Activated naive CD8-positive, alpha-beta T cell treated with anti-CD3 and anti-CD28 coated beads for 36 hours (primary cell): Measurements from ENCODE around the gene MBD6. TPM values are rescaled to one million over a fixed set of nuclear protein-coding genes. Genes with fewer than 3 reads are reported as not detected.
A peak's percentile ranks its signal among the peaks of the same experiment; 100 is the strongest.
"Not testable (repeated sequence)": the region's sequence is repeated elsewhere in the genome, so short reads cannot be mapped to it uniquely, and the experiment has no call there.

ENCODE experiments used
- DNase-seq: peaks from one replicate; pipeline ENCODE4 v3.0.0; 2021
- H3K27ac Mint-ChIP-seq: one replicate; pipeline ENCODE4 v1.8.0; 2022; ENCODE audit warnings: mild to moderate bottlenecking, moderate library complexity, mixed read lengths
- H3K27me3 Mint-ChIP-seq: one replicate; pipeline ENCODE4 v1.8.0; 2022; ENCODE audit warnings: mild to moderate bottlenecking, mixed read lengths
- H3K36me3 Mint-ChIP-seq: one replicate; pipeline ENCODE4 v1.8.0; 2021; ENCODE audit warnings: mild to moderate bottlenecking, mixed read lengths
- H3K4me1 Mint-ChIP-seq: one replicate; pipeline ENCODE4 v1.8.0; 2021; ENCODE audit warnings: mixed read lengths
- H3K4me3 Mint-ChIP-seq: one replicate; pipeline ENCODE4 v1.8.0; 2022; ENCODE audit warnings: mild to moderate bottlenecking, moderate library complexity, mixed read lengths
- H3K9me3 Mint-ChIP-seq: one replicate; pipeline ENCODE4 v1.8.0; 2022; ENCODE audit warnings: mixed read lengths
- total RNA-seq, 2 experiments: library from RNA; stranded (reverse); gene quantifications; one replicate each; pipeline ENCODE4 v1.2.3, GENCODE V29; 2021

The MBD6 gene
- total RNA-seq, 2 experiments from 2014 or later: 38.5 to 44.8 TPM

DNA sequence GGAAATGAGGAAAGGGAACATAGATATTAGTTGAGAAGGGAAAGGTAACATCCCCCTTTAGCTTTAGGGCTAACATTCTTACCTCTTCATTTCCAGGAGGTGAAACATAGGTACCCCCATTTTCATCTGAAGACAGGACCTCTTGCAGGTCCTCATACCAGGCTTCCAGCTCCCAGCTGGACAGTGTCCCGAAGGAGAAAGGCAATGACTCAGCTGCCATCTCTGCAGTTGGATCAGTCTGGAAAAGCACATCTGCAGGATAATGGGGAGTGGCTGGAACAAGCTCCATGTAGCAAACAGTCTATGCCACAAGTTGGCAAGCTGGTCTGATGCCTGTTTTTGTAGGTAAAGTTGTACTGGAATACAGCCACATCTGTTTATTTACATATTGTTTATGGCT lies 5.4 kb upstream of the MBD6 start:
- H3K9me3 Mint-ChIP-seq: no peaks in the 10 kb centered on the region
- peaks cover 58% of the 10 kb centered on the region for H3K36me3 Mint-ChIP-seq
- H3K27ac Mint-ChIP-seq: peak overlapping the region; percentile 73
- no peak for DNase-seq
- peaks cover 2% of the 10 kb centered on the region for H3K27me3 Mint-ChIP-seq
- H3K4me1 Mint-ChIP-seq: peaks cover 52% of the 10 kb centered on the region
- peak overlapping the region; percentile 50 for H3K4me3 Mint-ChIP-seq

DNA sequence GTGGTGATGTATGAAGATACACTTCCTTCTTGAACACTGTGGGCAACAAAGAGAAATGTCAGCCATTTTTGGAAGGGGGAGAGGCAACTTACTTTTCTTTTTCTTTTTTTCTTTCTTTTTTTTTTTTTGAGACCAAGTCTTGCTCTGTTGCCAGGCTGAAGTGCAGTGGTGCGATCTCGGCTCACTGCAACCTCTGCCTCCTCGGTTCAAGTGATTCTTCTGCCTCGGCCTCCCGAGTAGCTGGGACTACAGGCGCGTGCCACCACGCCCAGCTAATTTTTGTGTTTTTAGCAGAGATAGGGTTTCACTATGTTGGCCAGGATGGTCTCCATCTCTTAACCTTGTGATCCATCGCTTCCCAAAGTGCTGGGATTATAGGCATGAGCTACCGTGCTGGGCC lies 4.9 kb upstream of the MBD6 start:
- Mint-ChIP-seq H3K4me1 (peaks cover 53% of the 10 kb centered on the region), H3K36me3 (peaks cover 54% of the 10 kb centered on the region), H3K4me3 (peak overlapping the region; percentile 98), H3K27ac (peak overlapping the region; percentile 99)
- DNase-seq, H3K27me3 Mint-ChIP-seq, H3K9me3 Mint-ChIP-seq: not testable (repeated sequence)

DNA sequence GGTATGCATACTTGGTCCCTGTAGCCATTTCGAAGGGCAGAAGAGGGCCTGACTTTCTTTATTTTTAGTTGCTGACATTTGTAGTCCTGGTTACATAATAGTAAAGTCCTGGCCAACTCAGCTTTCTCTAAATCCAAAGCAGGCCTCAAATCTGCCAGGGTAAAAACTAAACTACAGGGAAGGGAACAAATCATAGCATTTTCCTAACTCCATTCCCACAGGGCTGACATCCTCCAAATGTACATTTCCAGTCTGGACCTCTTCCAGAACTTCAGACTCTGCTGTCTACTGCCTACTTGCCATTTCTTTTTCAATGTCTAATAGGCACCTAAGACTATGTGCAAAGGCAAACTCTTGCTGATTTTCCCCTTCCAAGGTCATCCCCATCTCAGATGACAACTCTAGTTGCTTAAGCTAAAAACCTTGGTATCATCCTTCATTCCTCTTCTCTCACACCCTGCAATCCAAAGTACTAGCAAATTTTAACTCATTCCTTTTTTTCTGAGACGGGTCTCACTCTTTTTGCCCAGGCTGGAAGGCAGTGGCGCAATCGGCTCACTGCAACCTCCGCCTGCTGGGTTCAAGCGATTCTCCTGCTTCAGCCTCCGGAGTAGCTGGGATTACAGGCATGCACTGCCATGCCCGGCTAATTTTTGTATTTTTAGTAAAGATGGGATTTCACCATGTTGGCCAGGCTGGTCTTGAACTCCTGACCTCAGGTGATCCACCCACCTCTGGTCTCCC lies 4.3 kb upstream of the MBD6 start:
- DNase-seq: no peak
- H3K27ac Mint-ChIP-seq: peak overlapping the region; percentile 99
- peaks cover 48% of the 10 kb centered on the region for H3K36me3 Mint-ChIP-seq
- H3K4me3 Mint-ChIP-seq: peak overlapping the region; percentile 98
- H3K9me3 Mint-ChIP-seq: no peaks in the 10 kb centered on the region
- H3K4me1 Mint-ChIP-seq: peaks cover 53% of the 10 kb centered on the region
- peaks cover 4% of the 10 kb centered on the region for H3K27me3 Mint-ChIP-seq

DNA sequence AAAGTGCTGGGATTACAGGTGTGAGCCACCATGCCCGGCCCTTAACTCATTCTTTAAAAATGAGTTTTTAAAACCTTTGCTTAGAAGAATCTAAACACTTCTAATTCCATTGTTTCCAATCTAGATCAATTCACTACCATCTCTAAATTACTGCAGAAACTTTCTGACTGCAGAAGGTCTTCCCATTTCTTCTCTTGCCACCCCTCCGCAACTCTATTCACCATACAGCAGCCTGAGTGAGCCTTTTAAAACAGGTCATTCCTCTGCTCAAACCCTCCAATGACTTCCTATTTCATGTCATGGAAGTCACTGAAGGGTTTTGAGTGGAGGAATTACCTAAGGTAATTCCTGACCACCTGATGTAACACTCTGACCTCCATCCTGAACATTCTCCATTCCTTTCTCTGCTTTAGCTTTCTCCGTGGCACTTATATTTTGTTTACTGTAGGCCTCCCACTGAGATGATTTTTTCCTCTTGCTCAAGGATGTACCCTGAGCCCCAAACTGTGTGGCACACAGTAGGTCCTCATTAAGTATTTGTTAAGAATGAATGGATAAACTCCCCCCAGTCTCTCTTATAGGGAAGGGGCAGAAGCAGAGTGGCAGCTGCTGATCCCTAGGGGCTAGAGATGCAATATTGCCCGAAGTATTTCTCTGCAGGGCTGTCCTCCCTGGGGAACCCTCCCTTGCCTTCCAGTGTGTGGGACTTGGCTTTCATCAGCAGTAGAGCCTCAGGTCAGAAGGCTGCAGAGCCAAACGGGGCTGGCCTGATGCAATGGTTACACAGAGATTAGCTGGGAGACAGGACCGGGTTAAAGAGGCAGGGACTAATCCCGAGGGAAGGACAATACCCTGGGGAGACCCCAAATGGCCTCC lies 3.5 kb upstream of the MBD6 start:
- peaks cover 4% of the 10 kb centered on the region for H3K27me3 Mint-ChIP-seq
- H3K36me3 Mint-ChIP-seq: peaks cover 45% of the 10 kb centered on the region
- no peaks in the 10 kb centered on the region for H3K9me3 Mint-ChIP-seq
- DNase-seq: peak; percentile 17
- H3K4me1 Mint-ChIP-seq: peaks cover 61% of the 10 kb centered on the region
- peak overlapping the region; percentile 99 for H3K27ac Mint-ChIP-seq
- H3K4me3 Mint-ChIP-seq: peak overlapping the region; percentile 98

DNA sequence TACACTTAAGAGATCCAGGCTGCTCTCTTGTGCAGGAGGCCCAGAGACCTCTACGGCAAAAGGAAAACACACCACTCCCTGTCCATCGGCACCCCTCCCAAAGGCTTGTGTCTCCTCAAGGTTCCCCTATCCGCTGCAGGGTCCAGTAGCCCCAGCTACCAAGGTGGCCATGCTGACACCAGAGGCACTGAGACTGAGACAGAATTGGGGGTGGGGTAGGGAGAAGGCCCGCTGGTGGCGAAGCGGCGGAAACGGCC lies 2.9 kb upstream of the MBD6 start:
- Mint-ChIP-seq H3K4me1 (peaks cover 67% of the 10 kb centered on the region), H3K27ac (peak overlapping the region; percentile 99), H3K36me3 (peaks cover 45% of the 10 kb centered on the region), H3K9me3 (no peaks in the 10 kb centered on the region), H3K4me3 (peak overlapping the region; percentile 98), H3K27me3 (peaks cover 4% of the 10 kb centered on the region)
- peak; percentile 34 for DNase-seq

DNA sequence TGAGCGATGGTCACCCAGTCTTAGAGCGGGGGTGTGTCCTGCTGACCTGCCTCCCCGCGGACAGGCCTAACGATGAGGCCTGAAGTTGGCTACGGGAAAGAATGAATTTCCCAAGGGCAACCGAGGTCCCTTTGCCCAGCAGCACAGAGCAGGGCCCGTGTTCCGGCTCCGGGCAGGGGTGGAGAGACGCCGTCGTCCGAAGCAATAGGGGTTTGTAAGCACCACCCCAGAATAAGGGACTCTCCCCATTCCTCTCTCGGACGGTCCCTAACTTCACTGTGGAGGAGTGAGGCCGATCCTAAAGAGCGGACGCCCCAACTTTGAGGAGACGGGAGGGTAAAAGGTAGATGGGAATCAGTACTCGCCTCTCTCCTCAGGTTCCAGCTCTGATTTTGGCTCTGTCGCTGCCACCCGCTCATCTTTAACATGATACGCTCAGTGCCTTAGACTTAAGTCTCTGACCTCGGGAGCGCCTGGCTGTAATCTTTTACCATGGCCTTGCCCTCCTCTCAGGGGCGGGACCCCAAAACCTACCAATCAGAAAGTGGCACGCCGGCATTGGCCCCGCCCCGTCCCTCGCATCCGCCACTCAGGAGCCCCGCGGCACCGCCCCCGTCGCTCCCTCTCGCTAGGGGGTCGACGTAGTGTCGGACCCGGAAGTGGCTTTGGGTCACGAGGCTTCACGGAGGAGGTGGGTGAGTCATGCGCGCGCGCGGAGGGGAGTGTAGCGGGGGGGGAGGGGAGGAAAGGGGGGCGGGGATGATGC lies 2.4 kb upstream of the MBD6 start, which contains the start of gene DDIT3:
TSS of gene DDIT3 (minus strand) at position 462 of the 766 bp plus-strand sequence. CDS start 3,108 bp downstream, outside the sequence.
- DNase-seq: peak; percentile 100
- Mint-ChIP-seq H3K27ac (peak within 1 kb of the TSS; percentile 99), H3K4me3 (peak within 1 kb of the TSS; percentile 98), H3K27me3 (peaks cover 4% of the 10 kb centered on the region), H3K9me3 (no peaks in the 10 kb centered on the region), H3K36me3 (peaks cover 45% of the 10 kb centered on the region), H3K4me1 (peaks cover 69% of the 10 kb centered on the region)

- H3K27ac Mint-ChIP-seq: peak overlapping the region; percentile 99
- peak; percentile 20 for DNase-seq
- H3K4me3 Mint-ChIP-seq: peak overlapping the region; percentile 85
- peaks cover 61% of the 10 kb centered on the region for H3K4me1 Mint-ChIP-seq
- H3K27me3 Mint-ChIP-seq: peaks cover 4% of the 10 kb centered on the region
- no peaks in the 10 kb centered on the region for H3K9me3 Mint-ChIP-seq
- H3K36me3 Mint-ChIP-seq: peaks cover 43% of the 10 kb centered on the region
Observed at GRCh38 chr12:57521525-57522010, 1.1 kb upstream of the MBD6 start.

- peaks cover 4% of the 10 kb centered on the region for H3K27me3 Mint-ChIP-seq
- no peak for DNase-seq
- H3K36me3 Mint-ChIP-seq: peaks cover 34% of the 10 kb centered on the region
- peak overlapping the region; percentile 94 for H3K4me3 Mint-ChIP-seq
- peak overlapping the region; percentile 92 for H3K27ac Mint-ChIP-seq
- peaks cover 55% of the 10 kb centered on the region for H3K4me1 Mint-ChIP-seq
- H3K9me3 Mint-ChIP-seq: no peaks in the 10 kb centered on the region
Observed at GRCh38 chr12:57522887-57523705, 472 bp downstream of the MBD6 start.

DNA sequence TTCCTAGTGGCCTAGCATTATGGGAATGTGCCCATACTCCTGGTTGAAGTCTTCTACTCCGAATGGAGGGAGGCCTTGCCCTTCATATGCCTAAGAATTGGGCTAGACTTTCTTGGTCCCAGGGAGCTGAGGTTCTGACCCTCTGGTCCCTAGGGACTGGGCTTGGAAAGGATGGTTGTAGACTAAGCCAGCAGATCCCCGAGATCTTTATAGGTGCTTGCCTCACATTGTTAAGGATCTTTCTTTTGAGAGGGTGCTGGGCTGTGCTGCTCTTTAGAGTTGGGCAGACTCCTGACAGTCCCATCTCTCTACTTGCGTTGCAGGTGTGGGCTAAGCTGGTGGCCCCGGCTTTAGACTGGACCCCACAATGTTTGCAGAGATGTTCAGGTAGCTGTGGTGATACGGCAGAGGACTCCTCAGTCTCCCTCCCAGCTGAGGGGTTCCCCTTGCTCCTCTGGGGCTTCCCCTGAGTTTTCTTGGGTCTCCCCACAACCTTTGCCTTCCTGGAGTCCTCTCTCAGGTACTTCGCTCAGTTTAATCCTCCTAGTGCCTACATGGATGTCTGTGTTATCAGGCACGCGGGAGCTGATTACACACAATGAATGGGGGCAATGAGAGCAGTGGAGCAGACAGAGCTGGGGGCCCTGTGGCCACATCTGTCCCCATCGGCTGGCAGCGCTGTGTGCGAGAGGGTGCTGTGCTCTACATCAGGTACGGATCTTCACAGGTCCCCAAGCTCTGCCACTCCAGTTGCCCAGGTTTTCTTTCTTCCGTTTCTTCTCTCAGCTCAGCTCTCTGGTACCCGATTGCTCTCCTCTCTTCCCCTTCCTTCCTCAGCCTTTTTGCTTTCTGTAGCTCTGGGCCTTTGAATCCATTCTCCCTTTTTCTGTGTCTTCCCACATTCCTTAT lies 1.3 kb downstream of the MBD6 start:
- DNase-seq: peak; percentile 25
- Mint-ChIP-seq H3K4me3 (peak overlapping the region; percentile 94), H3K9me3 (no peaks in the 10 kb centered on the region), H3K27me3 (peaks cover 4% of the 10 kb centered on the region), H3K4me1 (peaks cover 48% of the 10 kb centered on the region), H3K36me3 (peaks cover 28% of the 10 kb centered on the region), H3K27ac (peak overlapping the region; percentile 92)

GRCh38 chr12:57524814-57525614 lies 2.4 kb downstream of the MBD6 start:
- peaks cover 4% of the 10 kb centered on the region for H3K27me3 Mint-ChIP-seq
- peaks cover 43% of the 10 kb centered on the region for H3K4me1 Mint-ChIP-seq
- peak overlapping the region; percentile 70 for H3K27ac Mint-ChIP-seq
- H3K9me3 Mint-ChIP-seq: no peaks in the 10 kb centered on the region
- no peak for DNase-seq
- H3K36me3 Mint-ChIP-seq: peaks cover 18% of the 10 kb centered on the region
- H3K4me3 Mint-ChIP-seq: peak overlapping the region; percentile 94

DNA sequence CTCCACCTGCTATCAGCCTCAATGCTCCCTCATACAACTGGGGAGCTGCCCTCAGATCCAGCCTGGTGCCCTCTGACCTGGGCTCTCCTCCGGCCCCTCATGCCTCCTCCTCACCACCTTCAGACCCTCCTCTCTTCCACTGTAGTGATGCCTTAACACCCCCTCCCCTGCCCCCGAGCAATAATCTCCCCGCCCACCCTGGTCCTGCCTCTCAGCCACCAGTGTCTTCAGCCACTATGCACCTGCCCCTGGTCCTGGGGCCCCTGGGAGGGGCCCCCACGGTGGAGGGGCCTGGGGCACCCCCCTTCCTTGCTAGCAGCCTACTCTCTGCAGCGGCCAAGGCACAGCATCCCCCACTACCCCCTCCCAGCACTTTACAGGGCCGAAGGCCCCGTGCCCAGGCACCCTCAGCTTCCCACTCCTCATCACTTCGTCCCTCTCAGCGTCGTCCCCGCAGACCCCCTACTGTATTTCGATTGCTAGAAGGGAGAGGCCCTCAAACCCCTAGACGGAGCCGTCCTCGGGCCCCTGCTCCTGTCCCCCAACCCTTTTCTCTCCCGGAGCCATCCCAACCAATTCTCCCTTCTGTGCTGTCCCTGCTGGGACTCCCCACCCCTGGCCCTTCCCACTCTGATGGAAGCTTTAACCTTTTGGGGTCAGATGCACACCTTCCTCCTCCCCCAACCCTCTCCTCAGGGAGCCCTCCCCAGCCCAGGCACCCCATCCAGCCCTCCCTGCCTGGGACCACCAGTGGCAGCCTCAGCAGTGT lies 3.2 kb downstream of the MBD6 start:
- Mint-ChIP-seq H3K27ac (peak overlapping the region; percentile 70), H3K36me3 (peaks cover 15% of the 10 kb centered on the region), H3K4me3 (no peak overlapping the region), H3K9me3 (no peaks in the 10 kb centered on the region), H3K4me1 (peaks cover 43% of the 10 kb centered on the region), H3K27me3 (peaks cover 4% of the 10 kb centered on the region)
- no peak for DNase-seq

- Mint-ChIP-seq H3K4me3 (no peak overlapping the region), H3K36me3 (peaks cover 16% of the 10 kb centered on the region), H3K27me3 (peaks cover 4% of the 10 kb centered on the region), H3K4me1 (peaks cover 35% of the 10 kb centered on the region), H3K27ac (peak overlapping the region; percentile 54), H3K9me3 (no peaks in the 10 kb centered on the region)
- DNase-seq: no peak
Observed at GRCh38 chr12:57526477-57527126, 4.0 kb downstream of the MBD6 start.
